GM18861 (cell line): ENCODE data around the gene MAP3K20.
"Not testable (repeated sequence)": the region's sequence is repeated elsewhere in the genome, so short reads cannot be mapped to it uniquely, and the experiment has no call there.

Source experiments
- ATAC-seq: cut with Tn5 transposase; IDR thresholded peaks from one replicate; pipeline ENCODE4 v1.9.1; 2021; ENCODE audit not compliant: unreplicated experiment

MAP3K20 gene

DNA sequence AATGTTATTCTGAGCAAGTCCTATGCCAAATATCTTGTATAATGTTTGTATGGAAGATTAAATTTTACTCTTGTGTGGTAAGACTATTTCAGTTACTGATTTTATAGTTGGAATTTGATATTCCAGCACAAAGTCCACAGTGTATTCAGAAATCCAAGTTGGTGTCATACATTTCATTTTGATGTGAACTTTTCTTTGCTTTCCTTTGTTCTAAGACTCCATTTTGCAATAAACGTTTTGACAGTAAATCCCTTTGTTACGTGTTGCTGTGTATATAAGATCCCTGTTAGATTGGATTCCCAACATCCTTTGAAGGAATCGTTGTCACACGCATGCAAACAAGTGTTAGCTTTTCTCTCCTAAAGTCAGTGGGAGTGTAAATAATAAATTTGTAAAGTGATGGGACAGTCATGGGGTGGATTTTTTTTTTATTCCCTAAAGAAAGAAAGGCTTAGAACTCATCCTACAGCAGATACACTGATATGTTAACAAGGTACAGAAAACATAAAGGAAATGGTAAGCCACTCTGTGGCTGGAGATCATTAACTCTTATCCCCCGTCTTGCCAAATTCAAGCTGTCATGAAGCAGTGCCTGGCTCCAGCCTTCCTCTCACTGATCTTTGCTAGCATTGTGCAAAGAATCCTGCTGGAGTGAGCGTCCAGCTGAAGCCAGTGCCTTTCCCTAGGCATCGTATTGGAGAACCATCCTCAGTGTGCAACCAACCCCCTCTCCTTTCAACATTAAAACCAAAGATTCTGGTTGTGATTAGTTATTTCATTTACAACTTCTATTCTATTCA is 151.5 kb downstream of the MAP3K20 start:
- ATAC-seq = no peak

DNA sequence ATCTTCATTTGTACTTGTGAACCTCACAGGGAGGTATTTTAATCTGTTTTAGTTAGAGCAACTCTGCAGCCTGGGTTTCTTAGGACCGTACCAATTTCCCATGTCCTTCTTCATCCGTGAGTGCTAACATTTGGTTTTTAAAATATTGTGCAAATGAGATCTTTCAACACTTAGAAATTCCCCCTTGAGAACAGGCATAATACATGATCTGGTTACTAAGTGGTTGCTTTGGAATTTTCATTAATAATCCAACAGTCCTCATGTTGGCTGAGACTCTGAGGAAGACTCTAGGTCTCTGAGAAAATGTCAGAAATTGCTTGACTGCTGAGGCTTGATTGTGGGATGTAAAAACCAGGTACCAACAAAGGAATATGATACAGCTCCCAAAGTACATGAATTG is 153.4 kb downstream of the MAP3K20 start:
- no peak for ATAC-seq

DNA sequence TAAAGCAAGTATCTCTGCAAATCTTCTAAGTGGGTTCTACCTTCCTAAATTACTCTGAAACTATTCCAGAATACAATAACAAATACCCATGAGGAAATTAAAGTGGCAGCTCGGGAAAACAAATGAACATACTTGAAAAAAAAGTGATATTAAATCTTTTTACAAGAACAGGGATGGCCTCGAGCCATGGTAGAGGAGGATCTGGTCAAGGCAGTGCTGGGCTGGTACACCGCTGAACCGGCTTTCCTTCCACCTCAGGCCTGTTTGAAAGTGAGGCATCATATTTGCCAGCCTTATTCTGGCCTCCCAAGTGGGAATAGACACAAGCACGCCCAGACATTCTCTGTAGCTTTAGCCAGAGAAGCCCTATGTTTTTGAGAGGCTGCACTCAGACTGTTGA is 154.5 kb downstream of the MAP3K20 start:
- no peak for ATAC-seq

DNA sequence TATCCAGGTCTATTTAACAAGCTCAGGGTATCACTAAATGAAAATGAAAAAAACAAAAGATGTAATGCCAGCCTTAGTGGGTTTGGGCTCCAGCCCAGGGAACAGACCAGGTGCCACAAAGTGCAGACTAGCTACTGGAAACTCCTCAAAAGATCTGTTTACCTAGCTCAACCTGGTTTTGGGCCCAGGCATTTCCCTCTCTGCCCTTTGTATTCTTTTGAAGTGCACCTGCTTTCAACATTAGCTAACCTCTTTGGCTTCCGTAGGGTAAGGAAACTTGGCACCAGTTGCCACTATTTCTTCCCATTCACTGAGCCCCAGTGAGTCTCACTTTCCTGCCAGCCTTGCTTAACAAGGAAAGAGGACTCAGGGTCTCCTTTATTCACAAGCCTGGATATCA is 155.4 kb downstream of the MAP3K20 start:
- ATAC-seq = no peak

DNA sequence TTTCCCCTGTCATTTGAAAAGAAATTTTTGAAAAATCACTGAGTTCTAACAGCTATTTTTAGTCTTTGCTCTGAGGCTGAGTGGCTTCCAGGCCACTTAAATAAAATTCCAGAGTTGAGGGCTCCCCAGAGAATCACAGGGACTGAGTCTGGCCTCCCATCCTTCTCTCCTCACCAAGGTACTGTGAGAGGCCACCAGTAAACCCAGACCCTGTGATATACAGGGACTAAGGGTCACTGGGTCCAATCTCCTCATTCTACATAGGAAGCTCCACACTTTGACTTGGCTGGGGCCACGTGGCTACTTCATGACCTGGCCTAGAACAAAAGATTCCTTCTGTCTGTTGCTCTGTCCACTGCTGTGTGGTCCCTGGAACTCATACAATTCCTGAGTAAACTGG is 155.8 kb downstream of the MAP3K20 start:
- no peak for ATAC-seq

DNA sequence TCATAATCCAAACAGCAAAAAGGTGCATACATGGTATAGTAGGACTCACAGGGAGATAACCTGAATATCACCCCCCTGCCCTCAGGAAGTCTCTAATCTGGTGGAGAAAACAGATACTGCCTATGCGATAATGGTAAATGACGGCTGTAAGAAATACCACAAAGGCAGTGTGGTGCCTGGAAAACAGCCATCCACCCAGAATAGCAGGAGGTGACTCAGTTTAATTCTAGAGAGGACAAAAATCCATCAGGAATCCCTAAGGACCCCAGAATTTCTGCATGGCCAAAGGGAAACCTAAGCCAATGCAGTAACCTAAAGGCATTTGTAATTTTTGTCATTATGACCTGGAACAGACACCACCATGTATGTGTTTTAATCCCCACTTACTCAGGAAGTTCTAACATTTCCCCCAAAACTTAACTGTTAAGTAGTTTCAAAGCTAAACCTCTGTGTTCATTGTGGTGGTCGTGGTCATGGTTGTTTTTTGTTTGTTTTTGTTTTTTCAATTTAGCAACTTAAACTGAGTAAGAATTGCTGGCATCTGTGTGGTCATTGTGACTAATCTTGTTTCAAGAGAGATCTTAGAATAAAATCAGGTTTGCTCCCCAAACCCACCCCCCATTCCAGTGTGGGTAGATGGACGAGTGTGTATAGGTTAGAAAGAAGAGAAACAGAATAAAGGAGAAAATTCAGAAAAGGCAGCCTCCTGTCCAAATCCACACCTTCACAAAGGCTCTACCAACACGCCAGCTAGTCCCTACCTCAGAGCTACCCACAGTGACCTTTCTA is 157.5 kb downstream of the MAP3K20 start:
- no peak for ATAC-seq

DNA sequence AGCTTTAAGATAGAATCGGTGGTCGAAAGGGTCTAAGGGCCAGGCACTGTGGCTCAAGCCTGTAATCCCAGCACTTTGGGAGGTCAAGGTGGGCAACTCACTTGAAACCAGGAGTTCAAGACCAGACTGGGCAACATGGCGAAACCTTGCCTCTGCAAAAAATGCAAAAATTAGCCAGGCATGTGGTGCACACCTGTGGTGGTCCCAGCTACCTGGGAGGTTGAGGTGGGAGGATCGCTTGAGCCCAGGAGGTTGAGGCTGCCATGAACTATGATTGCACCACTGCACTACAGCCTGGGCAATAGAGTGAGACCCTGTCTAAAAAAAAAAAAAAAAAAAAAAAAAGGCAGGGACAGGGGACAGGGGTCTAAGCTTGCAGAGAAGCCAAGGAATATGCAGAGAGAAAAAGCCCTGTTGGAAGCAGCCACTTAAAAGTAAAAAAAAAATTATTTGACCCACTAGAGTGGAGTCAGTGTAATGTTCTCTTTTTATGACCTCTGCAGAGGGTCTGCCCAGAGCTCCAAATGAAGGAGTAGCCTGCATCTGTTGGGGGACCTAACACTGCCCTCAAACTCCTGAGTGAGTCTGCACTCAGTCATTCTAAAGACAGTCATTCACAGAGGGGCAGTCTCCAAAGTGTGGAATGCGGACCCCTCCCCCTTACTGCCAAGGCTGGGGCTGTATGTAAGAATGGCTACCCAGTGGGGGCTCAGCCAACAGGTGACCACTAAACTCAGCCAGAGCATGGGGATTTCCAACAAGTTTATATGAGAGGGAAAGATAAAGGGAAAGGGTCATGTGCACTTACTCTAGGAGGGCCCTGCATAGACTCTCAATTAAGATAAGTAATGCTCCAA is 160.5 kb downstream of the MAP3K20 start:
- ATAC-seq = no peak

DNA sequence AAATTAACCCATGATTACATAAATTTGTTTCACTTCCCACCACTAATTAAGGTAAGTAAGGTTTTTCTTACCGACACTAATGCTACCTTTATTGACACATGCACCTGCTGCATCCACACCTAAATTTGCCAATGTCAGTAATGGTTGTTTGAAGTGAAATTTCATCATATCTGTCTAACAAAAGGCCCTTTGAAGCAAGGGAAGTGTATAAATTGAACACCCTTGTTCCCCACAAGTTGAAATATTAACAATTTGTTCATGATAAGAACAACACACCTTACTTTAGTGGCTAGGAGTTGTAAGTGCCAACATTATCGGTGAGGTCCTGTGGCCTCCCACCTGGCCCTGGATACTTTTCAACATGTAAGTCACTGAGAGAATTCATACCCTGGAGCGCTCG is 162.7 kb downstream of the MAP3K20 start:
- ATAC-seq = no peak

DNA sequence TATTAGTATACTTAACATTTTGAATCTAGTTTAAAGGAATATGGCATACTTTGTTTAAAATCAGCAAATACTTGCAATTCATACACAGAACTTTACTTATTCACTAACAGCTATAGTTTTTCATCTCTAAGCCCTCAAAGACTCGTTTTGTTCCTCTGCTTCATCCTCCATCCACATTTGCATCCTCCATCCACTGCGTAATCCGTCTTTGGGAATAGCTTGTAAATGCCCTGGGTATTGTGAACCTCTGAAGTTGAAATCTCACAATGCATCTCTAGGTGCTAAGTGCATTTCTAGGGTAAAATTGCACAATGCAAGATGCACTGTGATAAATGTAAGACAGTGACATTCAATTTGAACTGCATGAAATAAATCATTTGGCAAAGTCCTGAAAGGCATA is 163.2 kb downstream of the MAP3K20 start:
- ATAC-seq = no peak

DNA sequence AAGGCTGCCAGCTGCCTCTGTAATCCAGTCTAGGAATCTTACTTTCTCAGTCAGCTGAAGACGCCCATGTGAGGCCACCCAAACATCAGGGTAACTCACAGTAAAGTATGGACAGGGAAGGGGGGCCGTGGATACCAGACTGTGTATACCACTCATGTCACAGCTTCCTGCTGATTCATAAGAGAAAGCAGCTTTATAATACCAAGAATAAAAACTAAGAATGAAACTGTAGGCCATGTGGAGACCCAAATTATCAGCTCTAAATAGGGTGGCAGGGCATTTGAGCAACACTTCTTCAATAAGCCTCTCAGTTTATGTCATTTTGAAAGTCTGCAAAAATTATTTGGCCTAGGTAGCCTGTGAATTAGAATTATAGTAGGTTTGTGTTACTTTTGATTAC is 164.0 kb downstream of the MAP3K20 start:
- ATAC-seq = peak; percentile 96

DNA sequence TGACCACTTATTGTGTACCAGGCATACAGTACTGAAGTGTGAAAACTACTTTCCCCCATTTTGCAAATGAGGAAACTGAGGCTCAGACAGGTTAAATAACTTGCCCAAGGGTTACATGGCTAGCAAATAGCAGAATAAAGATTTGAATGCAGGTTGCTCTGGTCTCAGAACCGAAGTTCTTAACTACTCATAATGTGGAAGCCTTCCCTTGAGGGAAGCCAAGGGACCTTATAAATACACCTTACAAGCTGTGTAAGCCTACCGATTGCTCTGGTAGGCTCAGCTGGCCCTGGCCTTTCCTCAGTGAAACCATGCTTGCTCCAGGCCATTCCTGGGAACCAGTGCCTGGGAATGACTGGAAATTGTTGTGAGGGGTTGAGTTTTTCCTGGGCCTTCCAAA is 164.4 kb downstream of the MAP3K20 start:
- peak; percentile 15 for ATAC-seq

DNA sequence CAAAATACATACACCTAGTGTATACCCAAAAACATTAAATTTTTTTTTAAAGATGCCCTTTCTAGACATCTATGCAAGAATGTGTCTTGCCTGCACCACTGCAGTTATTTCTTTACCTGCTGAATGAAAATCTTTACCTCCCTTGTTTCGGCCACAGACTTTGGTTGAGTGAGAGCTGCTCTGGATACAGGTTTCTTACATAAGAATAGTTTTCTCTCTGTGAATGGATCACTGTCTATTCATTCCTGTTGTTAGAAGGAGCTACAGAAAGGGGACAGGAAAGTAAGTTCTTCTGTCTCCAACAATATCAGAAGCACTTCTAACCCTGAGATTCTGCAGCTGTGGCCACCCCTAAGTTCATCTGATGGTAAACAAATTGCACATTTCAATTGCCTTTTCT is 166.0 kb downstream of the MAP3K20 start:
- ATAC-seq = no peak

DNA sequence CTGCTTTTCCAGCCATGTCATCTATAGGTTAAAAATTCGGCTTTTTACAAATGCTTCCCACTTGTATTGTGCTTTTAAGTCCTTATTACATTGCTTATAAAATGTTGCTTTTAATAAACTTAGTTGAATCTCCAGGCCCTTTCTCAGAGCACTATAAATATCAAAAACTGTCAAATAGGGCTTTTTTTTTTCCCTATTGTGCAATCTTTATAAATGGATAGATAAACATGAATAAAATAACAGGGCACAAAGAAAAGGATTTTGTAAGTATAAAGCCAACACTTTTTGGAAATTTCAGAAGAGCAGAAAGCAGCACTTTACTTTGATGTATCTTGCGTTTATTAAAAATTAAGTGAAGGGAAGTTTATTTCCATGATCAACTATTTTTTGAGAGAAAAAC is 171.5 kb downstream of the MAP3K20 start:
- ATAC-seq = no peak

DNA sequence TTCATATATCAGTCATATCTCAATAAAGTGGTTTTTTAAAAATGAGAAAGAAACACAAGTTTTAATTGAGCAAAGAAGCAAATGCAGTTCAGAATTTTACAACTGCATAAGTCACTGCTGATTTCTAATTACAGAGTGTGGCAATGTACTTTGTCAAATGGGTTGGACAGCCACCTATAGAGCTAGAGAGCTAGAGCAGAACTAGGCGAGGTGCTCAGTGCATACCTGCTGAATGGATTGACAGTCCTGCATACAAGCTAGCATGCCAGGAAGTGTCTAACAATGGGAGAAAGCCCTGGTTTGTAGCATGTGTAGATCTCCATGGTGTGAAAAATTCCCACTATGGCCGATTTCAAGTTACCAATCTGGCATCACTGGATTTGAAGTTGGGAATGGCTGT is 172.7 kb downstream of the MAP3K20 start:
- ATAC-seq = no peak

DNA sequence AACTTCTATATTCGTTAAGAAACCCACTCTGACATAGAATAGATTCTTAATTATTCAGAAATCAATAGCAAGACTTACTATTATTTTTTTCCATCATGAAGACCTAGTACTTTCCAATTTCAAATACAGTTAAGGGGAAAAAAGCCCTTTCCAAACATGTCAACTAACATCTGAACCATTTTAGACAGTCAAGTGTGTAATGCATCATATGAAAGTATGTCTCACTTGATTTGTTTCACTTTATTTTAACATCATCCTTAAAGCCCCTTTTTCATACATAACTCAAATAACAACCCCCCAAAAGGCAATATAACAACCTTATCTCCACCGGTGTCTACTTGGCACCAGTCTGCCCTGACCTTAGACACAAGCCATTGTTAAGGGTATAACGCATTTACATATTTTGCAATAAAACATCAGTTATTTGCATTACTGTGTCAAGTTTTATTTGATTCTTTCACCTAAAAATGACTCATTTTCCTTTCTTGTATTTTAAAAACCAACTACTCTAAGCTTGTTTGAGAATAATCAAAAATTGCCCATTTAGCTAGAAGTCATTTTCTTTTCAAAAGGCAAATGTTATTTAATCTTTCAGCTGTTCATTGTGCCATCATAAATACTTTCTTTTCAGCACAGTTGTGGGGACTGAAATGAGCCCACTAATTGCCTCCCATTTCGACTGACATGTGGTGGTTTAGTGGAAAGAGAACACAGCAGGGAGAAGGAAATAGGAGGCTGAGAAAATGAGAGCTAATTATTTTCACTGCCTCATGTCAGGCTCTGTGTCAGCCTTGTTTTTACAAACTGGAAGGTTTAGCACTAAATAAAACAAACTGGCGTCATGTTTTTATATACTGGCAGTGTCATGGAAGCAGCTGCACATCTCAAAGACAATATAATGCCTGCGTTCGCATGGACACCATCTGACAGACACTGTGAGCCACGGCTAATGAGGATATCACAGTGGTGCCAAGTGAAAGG is 174.3 kb downstream of the MAP3K20 start:
- no peak for ATAC-seq

DNA sequence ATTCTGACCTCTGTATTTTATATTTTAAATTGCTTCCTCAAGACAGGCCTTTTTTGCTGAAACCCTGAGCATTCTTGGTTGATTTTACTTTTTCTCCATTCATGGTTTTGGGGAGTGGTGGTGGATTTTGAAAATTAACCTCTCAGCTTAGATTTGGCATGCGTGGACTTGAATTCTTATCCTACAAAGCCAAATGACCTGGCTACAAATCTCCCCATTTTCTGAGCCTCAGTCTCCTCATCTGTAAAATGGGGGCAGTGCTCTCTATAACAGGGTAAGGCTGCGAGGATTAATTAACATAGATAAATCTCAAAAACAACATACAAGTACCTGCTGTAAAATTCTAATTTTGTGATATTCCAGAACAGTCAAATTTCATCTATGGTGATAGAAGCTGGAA is 175.6 kb downstream of the MAP3K20 start:
- ATAC-seq = no peak

DNA sequence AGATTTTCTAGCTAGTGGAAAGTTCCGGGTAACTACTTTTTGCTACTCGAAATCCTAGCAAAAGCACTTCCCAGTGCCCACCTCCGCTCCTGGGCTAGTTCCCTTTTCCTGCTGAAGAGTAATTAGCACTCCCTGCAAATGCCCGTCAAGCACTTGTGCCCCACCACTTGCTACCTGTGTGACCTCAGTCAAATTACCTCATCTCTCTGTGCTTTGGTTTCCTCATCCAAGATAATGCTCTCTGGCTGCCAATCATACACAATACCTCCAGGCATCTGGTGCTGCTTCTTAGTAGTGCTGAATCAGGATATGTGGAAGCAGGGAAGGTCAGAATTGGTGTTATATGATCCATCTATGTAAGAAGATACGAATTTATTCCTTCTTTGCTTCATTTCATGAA is 176.9 kb downstream of the MAP3K20 start:
- no peak for ATAC-seq

DNA sequence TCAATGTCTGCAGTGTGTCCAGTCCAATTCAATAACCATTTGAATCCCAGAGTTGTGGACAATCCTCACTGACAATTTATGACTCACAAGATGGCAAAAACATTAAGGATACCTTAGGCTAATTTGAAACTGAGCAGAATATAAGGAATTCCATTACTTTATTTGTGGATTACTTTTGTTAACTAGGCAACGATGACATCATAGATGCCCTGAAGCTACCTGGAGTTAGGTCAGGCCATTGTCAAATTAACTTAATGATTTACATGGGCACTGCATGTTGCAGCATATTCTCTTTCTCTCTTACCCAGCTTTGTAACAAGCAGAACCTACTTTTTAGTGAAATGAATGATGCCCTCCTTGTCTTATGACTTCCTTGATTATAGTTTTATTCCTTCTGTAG is 179.0 kb downstream of the MAP3K20 start:
- ATAC-seq = no peak

DNA sequence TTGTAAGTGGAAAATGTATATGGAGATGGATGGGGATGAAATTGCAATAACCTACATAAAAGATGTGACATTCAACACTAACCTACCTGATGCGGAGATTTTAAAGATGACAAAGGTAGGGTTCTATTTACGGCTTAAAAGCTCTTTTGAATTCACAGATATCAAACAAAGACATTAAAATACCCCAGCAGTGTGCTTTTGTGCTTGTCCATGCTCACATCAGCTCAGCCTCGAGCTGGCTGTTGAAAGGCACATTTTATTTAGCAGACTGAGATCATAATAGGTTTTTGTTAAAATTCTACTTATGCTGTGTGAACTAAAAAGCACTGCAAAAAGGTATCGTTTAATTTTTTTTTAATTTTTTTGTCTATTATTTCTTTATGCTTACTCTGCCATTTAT is 183.1 kb downstream of the MAP3K20 start:
- ATAC-seq = no peak

DNA sequence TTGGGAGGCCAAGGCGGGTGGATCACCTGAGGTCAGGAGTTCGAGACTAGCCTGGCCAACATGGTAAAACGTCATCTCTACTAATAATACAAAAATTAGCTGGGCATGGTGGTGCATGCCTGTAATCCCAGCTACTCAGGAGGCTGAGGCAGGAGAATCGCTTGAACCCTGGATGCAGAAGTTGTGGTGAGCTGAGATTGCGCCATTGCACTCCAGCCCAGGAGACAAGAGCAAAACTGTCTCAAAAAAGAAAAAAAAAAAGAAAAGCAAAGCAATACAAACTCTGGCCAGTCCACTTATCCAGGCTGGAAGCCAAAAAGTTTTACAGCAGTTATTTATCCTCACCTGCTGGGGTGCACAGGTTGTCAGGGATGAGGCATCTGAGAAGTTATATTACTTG is 186.7 kb downstream of the MAP3K20 start:
- not testable (repeated sequence) for ATAC-seq
